Astrocyte (in vitro differentiated cells and primary cell): Measurements from ENCODE around the gene PRKCA. TPM values are rescaled to one million over a fixed set of nuclear protein-coding genes. Genes with fewer than 3 reads are reported as not detected.

Source experiments
- DNase-seq: peaks from one replicate; pipeline ENCODE4 v3.0.0-alpha.2; 2010; ENCODE audit warnings: low read depth
- FAIRE-seq: peaks from 2 replicates; lab custom pipeline; 2011; peaks lifted over from hg19 to GRCh38; lab: Jason Lieb, UNC
- H2AFZ ChIP-seq: 2 replicates; pipeline ENCODE4 v1.6.0; 2012; ENCODE audit warnings: low read depth, low read length, inconsistent platforms
- H3K27ac ChIP-seq: 2 replicates; pipeline ENCODE4 v1.5.1; 2011; ENCODE audit warnings: low read depth, low read length, inconsistent platforms
- H3K27me3 ChIP-seq: 2 replicates; pipeline ENCODE4 v1.6.0; 2011; ENCODE audit warnings: low read length, inconsistent platforms; ENCODE audit not compliant: insufficient read depth
- H3K36me3 ChIP-seq: 2 replicates; pipeline ENCODE4 v1.5.1; 2011; ENCODE audit warnings: low read length, inconsistent platforms; ENCODE audit not compliant: insufficient read depth
- H3K4me1 ChIP-seq: 2 replicates; pipeline ENCODE4 v1.5.1; 2011; ENCODE audit warnings: low read length, inconsistent platforms; ENCODE audit not compliant: insufficient read depth
- H3K4me2 ChIP-seq: 2 replicates; pipeline ENCODE4 v1.6.0; 2012; ENCODE audit warnings: low read length, inconsistent platforms
- H3K4me3 ChIP-seq: 2 replicates; pipeline ENCODE4 v1.5.1; 2011; ENCODE audit warnings: low read depth, mild to moderate bottlenecking, low read length, inconsistent platforms; ENCODE audit not compliant: insufficient read depth
- H3K79me2 ChIP-seq: 2 replicates; pipeline ENCODE4 v1.6.0; 2012; ENCODE audit warnings: mild to moderate bottlenecking, low read length, inconsistent platforms; ENCODE audit not compliant: insufficient read depth
- H3K9ac ChIP-seq: 2 replicates; pipeline ENCODE4 v1.6.0; 2012; ENCODE audit warnings: mild to moderate bottlenecking, low read length, inconsistent platforms
- H3K9me3 ChIP-seq: 2 replicates; pipeline ENCODE4 v1.5.1; 2012; ENCODE audit warnings: low read depth, mild to moderate bottlenecking, low read length, inconsistent platforms; ENCODE audit not compliant: insufficient read depth
- H4K20me1 ChIP-seq: 2 replicates; pipeline ENCODE4 v1.6.0; 2012; ENCODE audit warnings: low read length, inconsistent platforms; ENCODE audit not compliant: insufficient read depth
- H3K27ac Mint-ChIP-seq: one replicate; pipeline ENCODE4 v1.8.0; 2021; ENCODE audit warnings: mild to moderate bottlenecking, mixed read lengths; ENCODE audit not compliant: unreplicated experiment
- H3K27me3 Mint-ChIP-seq: one replicate; pipeline ENCODE4 v1.8.0; 2021; ENCODE audit warnings: low read depth, mixed read lengths; ENCODE audit not compliant: unreplicated experiment
- H3K36me3 Mint-ChIP-seq: one replicate; pipeline ENCODE4 v1.8.0; 2021; ENCODE audit warnings: low read depth, mixed read lengths; ENCODE audit not compliant: unreplicated experiment
- H3K4me1 Mint-ChIP-seq: one replicate; pipeline ENCODE4 v1.8.0; 2021; ENCODE audit warnings: low read depth, mixed read lengths; ENCODE audit not compliant: unreplicated experiment
- H3K4me3 Mint-ChIP-seq: one replicate; pipeline ENCODE4 v1.8.0; 2021; ENCODE audit warnings: mild to moderate bottlenecking, moderate library complexity, mixed read lengths; ENCODE audit not compliant: unreplicated experiment
- H3K9me3 Mint-ChIP-seq: one replicate; pipeline ENCODE4 v1.8.0; 2021; ENCODE audit warnings: mild to moderate bottlenecking, mixed read lengths; ENCODE audit not compliant: unreplicated experiment
- CTCF ChIP-seq: IDR thresholded peaks from 2 replicates; pipeline ENCODE4 v1.5.1; 2011; ENCODE audit warnings: low read depth, mild to moderate bottlenecking, inconsistent platforms, low read length, moderate library complexity; ENCODE audit not compliant: insufficient read depth
- EZH2 ChIP-seq: IDR thresholded peaks from 2 replicates; pipeline ENCODE4 v1.6.1; 2012; ENCODE audit warnings: mild to moderate bottlenecking, low read length, inconsistent platforms; ENCODE audit not compliant: insufficient read depth
- total RNA-seq: library from RNA; stranded (reverse); gene quantifications from 2 replicates; pipeline ENCODE4 v1.2.1, GENCODE V29; 2021

The PRKCA gene
- total RNA-seq, 1 donor from 2014 or later, result 49.9 TPM

GRCh38 chr17:66302761-66303626 lies 581 bp downstream of the PRKCA start:
- Histone ChIP-seq H3K36me3 (no peaks in the 10 kb centered on the region), H2AFZ (no peak overlapping the region), H3K9me3 (no peaks in the 10 kb centered on the region), H3K4me2 (peak overlapping the region; percentile 90), H3K4me1 (peaks cover 21% of the 10 kb centered on the region), H3K9ac (peak overlapping the region; percentile 63), H4K20me1 (peaks cover 8% of the 10 kb centered on the region), H3K4me3 (peak overlapping the region; percentile 81), H3K27ac (peak overlapping the region; percentile 49), H3K27me3 (no peaks in the 10 kb centered on the region), H3K79me2 (peaks cover 55% of the 10 kb centered on the region)
- Mint-ChIP-seq H3K27ac (peak overlapping the region; percentile 75), H3K27me3 (no peaks in the 10 kb centered on the region), H3K4me3 (peak overlapping the region; percentile 98), H3K4me1 (peaks cover 21% of the 10 kb centered on the region), H3K36me3 (peaks cover 2% of the 10 kb centered on the region), H3K9me3 (no peaks in the 10 kb centered on the region)
- TF ChIP-seq CTCF (no peak), EZH2 (no peak)
- peak; percentile 44 for DNase-seq
- FAIRE-seq, result no peak

DNA sequence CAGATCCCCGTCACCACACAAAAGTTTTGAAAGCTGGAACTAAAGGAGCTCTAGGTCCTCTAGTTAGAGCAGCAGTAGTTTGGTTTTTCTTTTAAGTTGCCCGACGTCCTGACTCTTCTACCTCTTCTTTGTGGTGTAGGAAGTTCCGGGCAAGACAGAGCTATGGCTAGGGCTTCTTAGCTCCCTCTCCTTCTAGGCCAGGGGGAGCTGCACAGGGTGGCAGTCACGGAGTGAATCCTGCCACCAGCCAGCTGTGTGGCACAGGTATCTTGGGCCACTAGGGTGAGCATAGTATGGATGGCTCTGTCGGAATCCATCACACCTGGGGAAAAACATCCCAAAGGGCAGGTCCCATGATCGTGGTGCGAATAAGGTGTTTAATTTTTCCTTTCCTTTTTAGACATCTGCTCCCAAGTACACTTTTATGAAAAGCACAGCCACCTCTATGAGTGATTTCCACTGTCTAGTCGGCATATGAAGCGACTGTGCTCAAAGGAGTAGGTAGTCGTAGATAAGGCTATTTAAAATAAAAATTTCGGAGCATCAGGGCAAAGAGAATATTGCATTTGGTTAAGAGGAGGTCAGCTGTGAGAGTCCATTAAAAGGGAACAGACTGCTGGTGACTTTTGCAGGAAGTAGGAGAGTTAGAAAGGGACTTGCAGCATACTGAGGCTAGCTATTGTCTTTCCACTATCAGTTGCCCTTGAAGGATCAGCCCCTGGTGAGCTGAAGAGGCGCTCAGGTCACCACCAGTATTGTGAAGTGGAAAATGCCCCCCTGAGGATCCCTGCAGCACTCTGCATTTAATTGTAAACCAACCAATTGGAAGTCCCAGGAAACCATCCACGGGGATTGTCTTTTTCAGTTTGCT lies 2.1 kb downstream of the PRKCA start:
- peak overlapping the region; percentile 81 for H3K4me3 ChIP-seq
- H3K27me3 Mint-ChIP-seq, result no peaks in the 10 kb centered on the region
- peak overlapping the region; percentile 83 for H3K27ac Mint-ChIP-seq
- H3K4me1 Mint-ChIP-seq, result peaks cover 31% of the 10 kb centered on the region
- H3K9ac ChIP-seq, result peak overlapping the region; percentile 63
- peak; percentile 33 for DNase-seq
- no peak for FAIRE-seq
- H3K9me3 ChIP-seq, result no peaks in the 10 kb centered on the region
- no peaks in the 10 kb centered on the region for H3K27me3 ChIP-seq
- H2AFZ ChIP-seq, result no peak overlapping the region
- peaks cover 3% of the 10 kb centered on the region for H3K36me3 ChIP-seq
- peaks cover 13% of the 10 kb centered on the region for H4K20me1 ChIP-seq
- H3K4me3 Mint-ChIP-seq, result peak overlapping the region; percentile 98
- H3K4me1 ChIP-seq, result peaks cover 21% of the 10 kb centered on the region
- no peak for TF ChIP-seq EZH2
- no peak for TF ChIP-seq CTCF
- peaks cover 63% of the 10 kb centered on the region for H3K79me2 ChIP-seq
- H3K4me2 ChIP-seq, result peak overlapping the region; percentile 90
- peaks cover 2% of the 10 kb centered on the region for H3K36me3 Mint-ChIP-seq
- H3K27ac ChIP-seq, result peak overlapping the region; percentile 40
- no peaks in the 10 kb centered on the region for H3K9me3 Mint-ChIP-seq
